Measurements from ENCODE around the gene MMP17. TPM values are rescaled to one million over a fixed set of nuclear protein-coding genes. Genes with fewer than 3 reads are reported as not detected.

The MMP17 gene
- polyA plus RNA-seq, 6 donors from 2014 or later: 6.4 to 42.8 (median 10.4) TPM

- Mint-ChIP-seq H3K4me1 (peaks cover 5 to 21% (median 13%) of the 10 kb centered on the region in 3 donors), H3K36me3 (no peaks in the 10 kb centered on the region)
These were observed 8.0 kb downstream of the MMP17 start for GRCh38 chr12:131836193-131836592.

GRCh38 chr12:131836714-131837397 lies 8.7 kb downstream of the MMP17 start:
- H3K9me3 Mint-ChIP-seq: no peaks in the 10 kb centered on the region

More at GRCh38 chr12:131836193-131836592, 8.0 kb downstream of the MMP17 start:
- no peak for ATAC-seq (ENCODE audit: low read depth in 2 of 2)
- Mint-ChIP-seq H3K9me3 (no peaks in the 10 kb centered on the region), H3K27ac (no peak overlapping the region), H3K27me3 (no peaks in the 10 kb centered on the region), H3K4me3 (no peak overlapping the region)
- no peak for DNase-seq

GRCh38 chr12:131840643-131841416 lies 12.6 kb downstream of the MMP17 start:
- Mint-ChIP-seq H3K27me3 (no peaks in the 10 kb centered on the region), H3K27ac (no peak overlapping the region), H3K4me3 (no peak overlapping the region), H3K9me3 (no peaks in the 10 kb centered on the region), H3K36me3 (no peaks in the 10 kb centered on the region), H3K4me1 (peaks cover 0 to 4% (median 1%) of the 10 kb centered on the region in 3 donors)
- ATAC-seq (ENCODE audit: low read depth in 2 of 2) (no peak), DNase-seq (no peak)

More at GRCh38 chr12:131836714-131837397, 8.7 kb downstream of the MMP17 start:
- Mint-ChIP-seq H3K27ac (no peak overlapping the region), H3K4me3 (no peak overlapping the region), H3K27me3 (no peaks in the 10 kb centered on the region), H3K36me3 (no peaks in the 10 kb centered on the region), H3K4me1 (peaks cover 5 to 19% (median 9%) of the 10 kb centered on the region in 3 donors)
- ATAC-seq (ENCODE audit: low read depth in 2 of 2) (no peak), DNase-seq (no peak)

DNA sequence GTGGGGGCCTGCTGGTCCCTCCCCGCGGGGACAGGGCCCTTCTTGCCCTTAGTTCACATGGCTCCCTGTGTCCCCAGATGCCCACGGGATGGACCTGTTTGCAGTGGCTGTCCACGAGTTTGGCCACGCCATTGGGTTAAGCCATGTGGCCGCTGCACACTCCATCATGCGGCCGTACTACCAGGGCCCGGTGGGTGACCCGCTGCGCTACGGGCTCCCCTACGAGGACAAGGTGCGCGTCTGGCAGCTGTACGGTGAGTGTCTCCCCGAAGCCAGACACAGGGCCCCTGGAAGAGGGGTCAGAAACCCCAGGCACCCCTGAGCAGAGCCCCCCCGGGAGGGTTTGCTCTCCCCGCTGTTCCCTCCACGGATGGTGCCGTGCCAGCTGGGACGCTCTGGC lies 13.4 kb downstream of the MMP17 start:
- no peak for ATAC-seq (ENCODE audit: low read depth in 2 of 2)
- H3K27me3 Mint-ChIP-seq: no peaks in the 10 kb centered on the region
- no peaks in the 10 kb centered on the region for H3K9me3 Mint-ChIP-seq
- no peak for DNase-seq
- no peak overlapping the region for H3K4me3 Mint-ChIP-seq
- H3K27ac Mint-ChIP-seq: no peak overlapping the region
- H3K36me3 Mint-ChIP-seq: no peaks in the 10 kb centered on the region
- no peaks in the 10 kb centered on the region for H3K4me1 Mint-ChIP-seq

DNA sequence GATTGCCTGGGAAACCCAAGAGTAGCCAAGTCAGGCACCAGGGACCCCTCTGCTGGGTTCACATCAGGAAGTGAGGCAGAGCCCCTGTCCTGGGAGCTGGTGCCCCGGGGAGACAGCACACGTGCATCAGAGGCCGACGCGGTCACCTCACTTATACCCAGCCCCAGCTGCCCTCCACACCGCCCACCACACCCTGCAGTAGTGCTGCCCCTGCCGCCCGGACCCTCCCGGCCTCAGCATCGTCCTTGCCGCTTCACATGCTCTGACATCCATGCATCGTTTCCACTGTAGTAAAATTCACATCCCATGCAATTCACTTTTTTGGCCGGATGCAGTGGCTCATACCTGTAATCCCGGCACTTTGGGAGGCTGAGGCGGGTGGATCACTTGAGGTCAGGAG lies 14.0 kb downstream of the MMP17 start:
- DNase-seq: no peak
- Mint-ChIP-seq H3K27me3 (no peaks in the 10 kb centered on the region), H3K27ac (no peak overlapping the region), H3K4me3 (no peak overlapping the region), H3K9me3 (no peaks in the 10 kb centered on the region), H3K4me1 (no peaks in the 10 kb centered on the region), H3K36me3 (no peaks in the 10 kb centered on the region)
- ATAC-seq (ENCODE audit: low read depth in 2 of 2): no peak

GRCh38 chr12:131843527-131843926 lies 15.3 kb downstream of the MMP17 start:
- H3K27ac Mint-ChIP-seq: no peak overlapping the region
- no peaks in the 10 kb centered on the region for H3K36me3 Mint-ChIP-seq
- H3K4me1 Mint-ChIP-seq: no peaks in the 10 kb centered on the region
- ATAC-seq (ENCODE audit: low read depth in 2 of 2) (no peak), DNase-seq (no peak)
- H3K4me3 Mint-ChIP-seq: no peak overlapping the region
- no peaks in the 10 kb centered on the region for H3K9me3 Mint-ChIP-seq
- no peaks in the 10 kb centered on the region for H3K27me3 Mint-ChIP-seq

- DNase-seq (no peak), ATAC-seq (ENCODE audit: low read depth in 2 of 2) (no peak)
- H3K4me1 Mint-ChIP-seq: no peaks in the 10 kb centered on the region
- no peak overlapping the region for H3K4me3 Mint-ChIP-seq
- H3K9me3 Mint-ChIP-seq: no peaks in the 10 kb centered on the region
- no peak overlapping the region for H3K27ac Mint-ChIP-seq
- H3K27me3 Mint-ChIP-seq: no peaks in the 10 kb centered on the region
- H3K36me3 Mint-ChIP-seq: no peaks in the 10 kb centered on the region
These were observed 15.9 kb downstream of the MMP17 start for GRCh38 chr12:131844140-131844539.

DNA sequence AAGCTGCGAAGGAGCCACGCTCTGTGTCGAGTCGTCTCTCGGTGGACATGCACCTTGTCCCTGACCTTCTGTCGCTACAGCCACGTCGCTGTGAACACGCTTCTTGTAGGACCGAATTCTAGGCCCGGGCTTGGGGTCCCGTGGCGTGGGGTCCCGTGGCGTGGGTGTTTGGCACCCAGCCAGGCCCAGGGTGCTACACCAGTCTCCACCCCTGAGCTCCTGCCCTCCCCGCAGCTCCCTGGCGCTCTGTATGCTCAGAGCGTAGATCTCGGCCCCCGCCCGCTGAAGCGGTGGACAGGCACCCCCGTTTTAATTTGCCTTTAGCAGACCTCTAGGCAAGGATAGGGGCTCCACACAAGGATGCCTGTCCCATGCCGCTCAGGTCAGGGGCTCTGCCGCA lies 16.5 kb downstream of the MMP17 start:
- no peak for ATAC-seq (ENCODE audit: low read depth in 2 of 2)
- Mint-ChIP-seq H3K4me3 (peak overlapping the region in 1 of 8 donors; percentile 64), H3K27ac (no peak overlapping the region), H3K27me3 (no peaks in the 10 kb centered on the region), H3K36me3 (no peaks in the 10 kb centered on the region), H3K9me3 (no peaks in the 10 kb centered on the region), H3K4me1 (no peaks in the 10 kb centered on the region)
- DNase-seq: no peak

DNA sequence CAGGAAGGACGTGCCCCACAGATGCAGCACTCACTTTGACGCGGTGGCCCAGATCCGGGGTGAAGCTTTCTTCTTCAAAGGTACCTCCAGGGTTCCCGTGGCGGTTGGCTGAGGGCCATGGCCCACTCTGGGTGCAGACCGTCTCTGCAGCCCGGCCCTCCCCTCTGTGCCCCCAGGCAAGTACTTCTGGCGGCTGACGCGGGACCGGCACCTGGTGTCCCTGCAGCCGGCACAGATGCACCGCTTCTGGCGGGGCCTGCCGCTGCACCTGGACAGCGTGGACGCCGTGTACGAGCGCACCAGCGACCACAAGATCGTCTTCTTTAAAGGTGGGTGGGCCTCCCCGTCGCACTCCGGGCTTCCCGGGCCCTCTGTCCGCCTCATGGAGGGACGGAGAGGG lies 16.9 kb downstream of the MMP17 start:
- no peaks in the 10 kb centered on the region for H3K4me1 Mint-ChIP-seq
- H3K36me3 Mint-ChIP-seq: no peaks in the 10 kb centered on the region
- DNase-seq: no peak
- ATAC-seq (ENCODE audit: low read depth in 2 of 2): no peak
- no peaks in the 10 kb centered on the region for H3K9me3 Mint-ChIP-seq
- no peak overlapping the region for H3K27ac Mint-ChIP-seq
- no peaks in the 10 kb centered on the region for H3K27me3 Mint-ChIP-seq
- H3K4me3 Mint-ChIP-seq: no peak overlapping the region

DNA sequence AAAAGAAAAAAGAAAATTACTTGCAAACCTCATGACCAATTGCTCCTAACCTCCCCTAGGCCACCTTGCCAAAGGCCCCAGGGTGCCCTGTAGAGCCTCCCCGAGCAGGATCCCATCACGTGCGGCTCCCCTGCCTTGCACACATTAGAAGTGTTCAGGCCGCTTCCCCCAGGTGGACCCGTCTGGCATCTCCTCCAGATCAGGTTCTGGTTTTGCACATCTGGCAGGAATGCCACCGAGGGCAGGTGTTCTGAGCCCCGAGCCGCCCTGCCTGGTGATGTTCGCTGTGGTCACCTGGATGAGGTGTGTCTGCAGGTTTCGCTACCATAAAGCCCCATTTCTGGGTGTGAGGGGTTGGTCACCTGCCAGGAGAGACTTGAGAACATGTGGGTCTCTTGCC lies 19.3 kb downstream of the MMP17 start:
- no peak for ATAC-seq (ENCODE audit: low read depth in 2 of 2)
- no peaks in the 10 kb centered on the region for H3K9me3 Mint-ChIP-seq
- DNase-seq: no peak

GRCh38 chr12:131848753-131849152 lies 20.6 kb downstream of the MMP17 start:
- peak overlapping the region in 1 of 6 donors; percentile 12 for H3K27ac Mint-ChIP-seq
- H3K4me1 Mint-ChIP-seq: peaks cover 0 to 10% (median 5%) of the 10 kb centered on the region in 3 donors
- ATAC-seq (ENCODE audit: low read depth in 2 of 2) (no peak), DNase-seq (no peak)
- H3K9me3 Mint-ChIP-seq: no peaks in the 10 kb centered on the region
- H3K27me3 Mint-ChIP-seq: no peaks in the 10 kb centered on the region
- no peaks in the 10 kb centered on the region for H3K36me3 Mint-ChIP-seq
- H3K4me3 Mint-ChIP-seq: no peak overlapping the region

More for the DNA sequence above, 19.3 kb downstream of the MMP17 start:
- no peaks in the 10 kb centered on the region for H3K36me3 Mint-ChIP-seq
- H3K27ac Mint-ChIP-seq: peak overlapping the region in 1 of 6 donors; percentile 76
- no peak overlapping the region for H3K4me3 Mint-ChIP-seq
- no peaks in the 10 kb centered on the region for H3K4me1 Mint-ChIP-seq
- H3K27me3 Mint-ChIP-seq: no peaks in the 10 kb centered on the region

DNA sequence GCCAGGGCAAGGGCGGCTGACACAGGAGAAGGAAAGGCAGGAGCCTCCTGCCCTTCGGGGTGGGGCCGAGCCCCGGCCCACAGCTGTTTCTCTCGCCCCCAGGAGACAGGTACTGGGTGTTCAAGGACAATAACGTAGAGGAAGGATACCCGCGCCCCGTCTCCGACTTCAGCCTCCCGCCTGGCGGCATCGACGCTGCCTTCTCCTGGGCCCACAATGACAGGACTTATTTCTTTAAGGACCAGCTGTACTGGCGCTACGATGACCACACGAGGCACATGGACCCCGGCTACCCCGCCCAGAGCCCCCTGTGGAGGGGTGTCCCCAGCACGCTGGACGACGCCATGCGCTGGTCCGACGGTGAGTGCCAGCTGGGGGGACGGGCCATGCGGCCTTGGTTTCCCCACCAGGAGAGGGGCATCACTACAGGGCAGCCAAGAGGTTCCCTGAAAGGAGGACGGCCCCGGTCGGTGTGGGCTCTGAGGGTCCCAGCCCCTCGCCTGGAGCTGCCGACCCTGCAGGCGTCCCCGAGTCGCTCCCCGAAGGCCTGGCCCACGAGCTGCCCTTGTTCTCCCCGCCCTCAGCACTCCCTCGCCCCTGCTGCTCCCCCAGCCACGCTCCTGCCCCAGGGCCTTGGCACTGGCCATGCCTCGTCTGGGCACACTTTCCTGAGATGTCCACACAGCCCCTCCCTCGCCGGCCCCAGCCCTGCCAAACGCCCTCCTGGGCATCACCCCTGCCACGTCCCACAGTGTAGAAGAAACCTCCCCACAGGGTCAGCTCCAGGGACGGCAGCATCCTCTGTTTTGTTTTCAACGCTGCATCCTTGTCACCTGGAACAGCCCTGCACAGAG lies 21.7 kb downstream of the MMP17 start:
- Mint-ChIP-seq H3K4me1 (peaks cover 0 to 14% (median 9%) of the 10 kb centered on the region in 3 donors), H3K9me3 (no peaks in the 10 kb centered on the region), H3K36me3 (no peaks in the 10 kb centered on the region), H3K27ac (peak overlapping the region in 1 of 6 donors; percentile 80), H3K27me3 (no peaks in the 10 kb centered on the region), H3K4me3 (no peak overlapping the region)
- no peak for DNase-seq
- ATAC-seq (ENCODE audit: low read depth in 2 of 2): no peak

DNA sequence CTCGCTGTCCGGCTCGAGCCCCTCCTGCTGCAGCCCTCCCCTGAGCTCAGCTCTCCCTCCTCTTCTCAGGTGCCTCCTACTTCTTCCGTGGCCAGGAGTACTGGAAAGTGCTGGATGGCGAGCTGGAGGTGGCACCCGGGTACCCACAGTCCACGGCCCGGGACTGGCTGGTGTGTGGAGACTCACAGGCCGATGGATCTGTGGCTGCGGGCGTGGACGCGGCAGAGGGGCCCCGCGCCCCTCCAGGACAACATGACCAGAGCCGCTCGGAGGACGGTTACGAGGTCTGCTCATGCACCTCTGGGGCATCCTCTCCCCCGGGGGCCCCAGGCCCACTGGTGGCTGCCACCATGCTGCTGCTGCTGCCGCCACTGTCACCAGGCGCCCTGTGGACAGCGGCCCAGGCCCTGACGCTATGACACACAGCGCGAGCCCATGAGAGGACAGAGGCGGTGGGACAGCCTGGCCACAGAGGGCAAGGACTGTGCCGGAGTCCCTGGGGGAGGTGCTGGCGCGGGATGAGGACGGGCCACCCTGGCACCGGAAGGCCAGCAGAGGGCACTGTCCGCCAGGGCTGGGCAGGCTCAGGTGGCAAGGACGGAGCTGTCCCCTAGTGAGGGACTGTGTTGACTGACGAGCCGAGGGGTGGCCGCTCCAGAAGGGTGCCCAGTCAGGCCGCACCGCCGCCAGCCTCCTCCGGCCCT lies 22.8 kb downstream of the MMP17 start:
- H3K4me3 Mint-ChIP-seq: no peak overlapping the region
- no peaks in the 10 kb centered on the region for H3K9me3 Mint-ChIP-seq
- no peaks in the 10 kb centered on the region for H3K36me3 Mint-ChIP-seq
- H3K27ac Mint-ChIP-seq: peak overlapping the region in 1 of 6 donors; percentile 82
- H3K4me1 Mint-ChIP-seq: peaks cover 1 to 14% (median 10%) of the 10 kb centered on the region in 3 donors
- ATAC-seq (ENCODE audit: low read depth in 2 of 2): no peak
- no peak for DNase-seq
- H3K27me3 Mint-ChIP-seq: peaks cover 0 to 3% (median 1%) of the 10 kb centered on the region in 3 donors

Data from naive B cell (primary cell).